ENCODE results near the gene ACVRL1.

- TF ChIP-seq EZH2phosphoT487 (IDR thresholded peaks at IDR 0.05; ENCODE audit: low read length) (no peak), EZH2 (optimal IDR thresholded peaks at IDR 0.05; ENCODE audit: low read depth, low read length) (no peak)
- TF ChIP-seq, protein P1, sequence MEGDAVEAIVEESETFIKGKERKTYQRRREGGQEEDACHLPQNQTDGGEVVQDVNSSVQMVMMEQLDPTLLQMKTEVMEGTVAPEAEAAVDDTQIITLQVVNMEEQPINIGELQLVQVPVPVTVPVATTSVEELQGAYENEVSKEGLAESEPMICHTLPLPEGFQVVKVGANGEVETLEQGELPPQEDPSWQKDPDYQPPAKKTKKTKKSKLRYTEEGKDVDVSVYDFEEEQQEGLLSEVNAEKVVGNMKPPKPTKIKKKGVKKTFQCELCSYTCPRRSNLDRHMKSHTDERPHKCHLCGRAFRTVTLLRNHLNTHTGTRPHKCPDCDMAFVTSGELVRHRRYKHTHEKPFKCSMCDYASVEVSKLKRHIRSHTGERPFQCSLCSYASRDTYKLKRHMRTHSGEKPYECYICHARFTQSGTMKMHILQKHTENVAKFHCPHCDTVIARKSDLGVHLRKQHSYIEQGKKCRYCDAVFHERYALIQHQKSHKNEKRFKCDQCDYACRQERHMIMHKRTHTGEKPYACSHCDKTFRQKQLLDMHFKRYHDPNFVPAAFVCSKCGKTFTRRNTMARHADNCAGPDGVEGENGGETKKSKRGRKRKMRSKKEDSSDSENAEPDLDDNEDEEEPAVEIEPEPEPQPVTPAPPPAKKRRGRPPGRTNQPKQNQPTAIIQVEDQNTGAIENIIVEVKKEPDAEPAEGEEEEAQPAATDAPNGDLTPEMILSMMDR (IDR thresholded peaks at IDR 0.05; ENCODE audit: low read length) = no peak
Observed at GRCh38 chr12:51872689-51872981, 34.7 kb upstream of the ACVRL1 start.
